IPS-18a (cell line): ENCODE measurements around the gene DOCK9.

Experiments
- H3K27ac ChIP-seq: one replicate; pipeline ENCODE4 v1.5.1; 2013; ENCODE audit warnings: low read length
- H3K27me3 ChIP-seq: one replicate; pipeline ENCODE4 v1.6.1; 2013; ENCODE audit warnings: mild to moderate bottlenecking, low read length; ENCODE audit not compliant: control insufficient read depth, insufficient read depth
- H3K36me3 ChIP-seq: one replicate; pipeline ENCODE4 v1.6.1; 2013; ENCODE audit warnings: low read depth, low read length; ENCODE audit not compliant: control insufficient read depth
- H3K4me1 ChIP-seq: one replicate; pipeline ENCODE4 v1.6.1; 2013; ENCODE audit warnings: low read depth, low read length; ENCODE audit not compliant: control insufficient read depth
- H3K4me3 ChIP-seq: one replicate; pipeline ENCODE4 v1.5.1; 2013; ENCODE audit warnings: low read length
- H3K9ac ChIP-seq: one replicate; pipeline ENCODE4 v1.6.1; 2013; ENCODE audit warnings: mild to moderate bottlenecking, low read length, moderate library complexity
- H3K9me3 ChIP-seq: one replicate; pipeline ENCODE4 v1.6.1; 2013; ENCODE audit warnings: low read depth, low read length; ENCODE audit not compliant: control insufficient read depth

The DOCK9 gene

DNA sequence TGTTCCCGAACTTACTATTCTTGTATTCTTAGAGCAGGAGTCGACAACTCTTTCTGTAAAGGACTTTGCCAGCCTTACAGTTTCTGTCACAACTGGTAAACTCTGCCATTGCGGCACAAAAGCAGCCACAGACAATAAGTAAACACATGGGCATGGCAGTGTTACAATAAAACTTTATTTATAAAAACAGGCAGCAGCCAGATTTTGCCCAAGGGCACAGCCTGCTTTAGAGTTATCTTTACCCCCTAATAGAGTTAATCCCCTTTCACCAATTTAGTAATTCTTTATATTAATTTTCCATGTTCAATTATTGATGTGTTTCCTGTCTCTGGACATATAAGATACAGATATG is 19.4 kb downstream of the DOCK9 start:
- Histone ChIP-seq H3K27me3 (no peaks in the 10 kb centered on the region), H3K9me3 (no peaks in the 10 kb centered on the region), H3K9ac (no peak overlapping the region), H3K4me1 (peaks cover 9% of the 10 kb centered on the region), H3K4me3 (no peak overlapping the region), H3K27ac (no peak overlapping the region), H3K36me3 (no peaks in the 10 kb centered on the region)

DNA sequence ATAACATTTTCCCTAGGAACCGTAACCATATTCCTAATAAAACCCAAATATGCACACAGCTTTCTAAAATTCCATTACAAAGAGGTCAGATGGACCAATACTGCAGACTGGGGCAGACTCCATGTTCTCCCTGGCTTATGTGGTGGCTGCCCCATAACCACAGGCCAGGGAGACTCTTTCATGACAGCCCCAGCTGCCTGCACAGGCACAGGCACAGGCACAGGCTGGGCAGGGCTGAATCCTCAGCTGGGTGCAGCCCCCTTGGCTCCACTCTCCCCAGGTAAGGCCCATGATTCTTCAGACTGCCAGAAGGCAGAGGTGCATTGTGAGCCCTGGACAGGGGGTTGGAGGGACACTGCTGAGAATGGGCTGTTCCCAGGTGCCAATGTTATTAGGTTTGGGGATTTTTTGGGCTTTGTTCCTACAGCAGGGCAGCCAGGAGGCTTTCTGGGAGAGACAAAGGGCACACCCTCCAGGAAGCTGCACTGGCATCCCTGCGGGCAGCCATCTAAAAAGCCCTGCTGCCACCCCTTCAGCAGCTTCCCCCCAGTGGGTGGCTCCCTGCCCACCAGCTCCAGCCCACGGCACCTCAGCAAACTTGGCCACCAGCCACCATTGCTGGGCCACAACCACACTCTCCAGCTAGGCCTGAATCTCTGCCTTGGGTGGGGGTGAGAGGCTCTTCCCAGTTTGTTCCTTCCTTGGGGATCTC is 20.0 kb downstream of the DOCK9 start:
- H3K27ac ChIP-seq: no peak overlapping the region

GRCh38 chr13:98955336-98955735 is 22.5 kb downstream of the DOCK9 start:
- H3K9ac ChIP-seq: no peak overlapping the region
- no peak overlapping the region for H3K4me3 ChIP-seq
- peaks cover 9% of the 10 kb centered on the region for H3K4me1 ChIP-seq
- H3K27ac ChIP-seq: no peak overlapping the region
- H3K9me3 ChIP-seq: no peaks in the 10 kb centered on the region
- H3K27me3 ChIP-seq: no peaks in the 10 kb centered on the region
- H3K36me3 ChIP-seq: no peaks in the 10 kb centered on the region

More for the DNA sequence above, 20.0 kb downstream of the DOCK9 start:
- H3K36me3 ChIP-seq: no peaks in the 10 kb centered on the region
- peaks cover 9% of the 10 kb centered on the region for H3K4me1 ChIP-seq
- no peaks in the 10 kb centered on the region for H3K9me3 ChIP-seq
- H3K27me3 ChIP-seq: no peaks in the 10 kb centered on the region
- no peak overlapping the region for H3K9ac ChIP-seq
- H3K4me3 ChIP-seq: no peak overlapping the region

- Histone ChIP-seq H3K27me3 (no peaks in the 10 kb centered on the region), H3K27ac (no peak overlapping the region), H3K4me3 (no peak overlapping the region), H3K9ac (no peak overlapping the region), H3K9me3 (no peaks in the 10 kb centered on the region), H3K4me1 (peaks cover 9% of the 10 kb centered on the region), H3K36me3 (no peaks in the 10 kb centered on the region)
Observed at GRCh38 chr13:98954313-98954712, 23.6 kb downstream of the DOCK9 start.

DNA sequence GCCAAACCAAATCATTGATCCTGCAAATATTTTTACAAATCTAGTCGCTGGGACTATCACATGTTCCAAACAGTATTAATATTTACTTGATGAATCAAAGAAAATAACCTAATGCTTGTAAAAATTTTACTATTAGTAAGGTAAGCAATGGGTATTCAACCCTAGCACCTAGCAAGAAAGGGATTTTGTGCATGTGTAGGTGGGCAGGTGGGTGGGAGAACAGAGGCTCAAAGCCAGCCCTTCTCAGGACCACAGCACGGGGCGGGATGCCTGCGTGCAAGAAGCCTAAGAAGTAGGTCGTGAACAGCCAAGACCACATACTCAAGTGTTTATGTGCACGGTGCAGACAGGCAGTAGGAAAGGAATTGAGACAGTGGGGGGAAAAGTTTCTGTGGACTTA is 26.6 kb downstream of the DOCK9 start:
- Histone ChIP-seq H3K9me3 (no peaks in the 10 kb centered on the region), H3K9ac (no peak overlapping the region), H3K4me3 (no peak overlapping the region), H3K36me3 (no peaks in the 10 kb centered on the region), H3K4me1 (peaks cover 9% of the 10 kb centered on the region), H3K27me3 (no peaks in the 10 kb centered on the region), H3K27ac (no peak overlapping the region)

GRCh38 chr13:98950705-98951104 is 27.2 kb downstream of the DOCK9 start:
- H3K4me3 ChIP-seq: no peak overlapping the region

GRCh38 chr13:98947925-98948324 is 29.9 kb downstream of the DOCK9 start:
- H3K9me3 ChIP-seq: no peaks in the 10 kb centered on the region
- no peaks in the 10 kb centered on the region for H3K27me3 ChIP-seq
- H3K36me3 ChIP-seq: no peaks in the 10 kb centered on the region
- no peak overlapping the region for H3K4me3 ChIP-seq
- H3K9ac ChIP-seq: no peak overlapping the region
- no peaks in the 10 kb centered on the region for H3K4me1 ChIP-seq
- no peak overlapping the region for H3K27ac ChIP-seq

More at GRCh38 chr13:98950705-98951104, 27.2 kb downstream of the DOCK9 start:
- Histone ChIP-seq H3K4me1 (peaks cover 9% of the 10 kb centered on the region), H3K36me3 (no peaks in the 10 kb centered on the region), H3K27me3 (no peaks in the 10 kb centered on the region), H3K9me3 (no peaks in the 10 kb centered on the region), H3K9ac (no peak overlapping the region), H3K27ac (no peak overlapping the region)

DNA sequence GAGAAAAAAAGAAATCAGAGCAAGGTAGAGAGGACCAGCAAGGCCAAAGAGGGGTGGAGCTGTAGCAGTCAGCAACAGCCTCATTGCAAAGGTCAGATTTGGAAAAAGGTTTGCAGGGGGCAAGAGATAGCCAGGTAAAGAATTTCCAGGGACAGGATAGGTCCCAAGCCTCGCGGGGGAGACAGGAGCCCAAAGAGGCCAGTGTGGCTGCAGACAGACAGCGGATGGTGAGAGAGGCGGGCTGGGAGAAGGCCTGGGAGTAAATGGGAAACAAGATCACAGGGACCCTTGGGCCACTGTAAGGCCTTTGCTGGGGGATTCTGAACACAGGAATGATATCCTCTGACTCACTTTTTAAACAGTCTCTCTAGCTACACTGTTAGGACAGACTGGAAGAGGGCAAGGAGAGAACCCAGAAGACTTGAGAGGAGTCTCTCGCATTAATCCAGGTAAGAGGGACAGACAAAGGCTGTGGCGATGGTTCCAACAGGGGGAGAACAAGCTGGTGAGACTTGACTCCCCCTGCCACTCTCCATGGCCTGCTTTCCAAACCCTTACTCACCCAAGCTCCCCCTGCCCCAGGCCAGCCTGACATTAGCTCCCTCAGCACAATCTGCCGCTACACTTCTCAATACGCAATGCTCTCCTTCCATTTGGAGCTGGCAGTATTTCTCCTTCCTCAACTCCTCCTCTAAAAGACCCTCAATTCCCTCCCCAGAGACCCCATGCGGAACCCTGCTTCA is 31.8 kb downstream of the DOCK9 start:
- Histone ChIP-seq H3K4me1 (no peaks in the 10 kb centered on the region), H3K36me3 (no peaks in the 10 kb centered on the region), H3K9me3 (no peaks in the 10 kb centered on the region), H3K27me3 (no peaks in the 10 kb centered on the region), H3K9ac (no peak overlapping the region), H3K27ac (no peak overlapping the region), H3K4me3 (no peak overlapping the region)

DNA sequence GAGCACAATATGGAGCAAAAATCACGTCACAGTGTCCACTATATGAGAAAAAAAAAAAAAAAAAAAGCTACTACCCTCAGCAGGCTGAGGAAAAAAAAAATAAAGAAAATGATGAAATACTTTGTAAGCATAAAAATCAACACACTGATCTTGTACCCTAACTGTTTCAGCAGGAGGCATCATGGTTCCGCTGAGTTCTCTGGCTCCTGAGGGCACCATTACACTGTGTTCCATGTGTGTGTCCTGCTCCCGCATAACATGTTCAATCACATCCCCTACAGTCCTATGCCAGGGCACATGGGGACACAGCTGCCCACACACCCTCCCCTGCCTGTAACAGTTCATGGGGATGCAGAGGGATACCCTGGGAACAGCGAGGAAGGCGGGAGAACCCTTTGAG is 33.5 kb downstream of the DOCK9 start:
- Histone ChIP-seq H3K4me3 (no peak overlapping the region), H3K4me1 (peaks cover 5% of the 10 kb centered on the region), H3K36me3 (no peaks in the 10 kb centered on the region), H3K27me3 (no peaks in the 10 kb centered on the region), H3K27ac (no peak overlapping the region), H3K9ac (no peak overlapping the region), H3K9me3 (no peaks in the 10 kb centered on the region)

DNA sequence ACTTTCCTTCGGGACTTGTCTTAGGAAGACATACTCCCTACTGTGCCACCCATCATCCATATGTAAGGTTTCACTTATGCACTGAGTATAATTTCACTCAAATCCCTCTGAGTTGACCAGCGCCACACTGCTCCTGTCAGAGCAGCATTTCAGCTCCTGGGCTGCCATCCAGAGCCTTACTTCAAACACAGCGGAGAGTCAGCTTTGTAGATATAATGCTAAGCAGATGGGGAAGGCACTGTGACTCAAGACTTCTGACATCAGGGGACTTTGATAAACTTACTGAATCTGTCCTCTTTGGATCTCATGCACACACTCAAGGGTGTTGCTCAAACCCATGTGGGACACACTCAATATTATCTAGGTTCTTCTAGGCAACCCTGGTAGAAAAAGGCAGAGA is 34.9 kb downstream of the DOCK9 start:
- no peak overlapping the region for H3K4me3 ChIP-seq
- no peak overlapping the region for H3K27ac ChIP-seq
- no peak overlapping the region for H3K9ac ChIP-seq
- no peaks in the 10 kb centered on the region for H3K36me3 ChIP-seq
- H3K4me1 ChIP-seq: peaks cover 16% of the 10 kb centered on the region
- no peaks in the 10 kb centered on the region for H3K27me3 ChIP-seq
- no peaks in the 10 kb centered on the region for H3K9me3 ChIP-seq

GRCh38 chr13:98942485-98942884 is 35.4 kb downstream of the DOCK9 start:
- Histone ChIP-seq H3K4me1 (peaks cover 22% of the 10 kb centered on the region), H3K4me3 (no peak overlapping the region), H3K27ac (no peak overlapping the region), H3K9me3 (no peaks in the 10 kb centered on the region), H3K36me3 (no peaks in the 10 kb centered on the region), H3K9ac (no peak overlapping the region), H3K27me3 (no peaks in the 10 kb centered on the region)

GRCh38 chr13:98941536-98941935 is 36.3 kb downstream of the DOCK9 start:
- H3K4me3 ChIP-seq: no peak overlapping the region
- H3K4me1 ChIP-seq: peaks cover 29% of the 10 kb centered on the region
- H3K9ac ChIP-seq: no peak overlapping the region
- no peaks in the 10 kb centered on the region for H3K9me3 ChIP-seq
- no peaks in the 10 kb centered on the region for H3K36me3 ChIP-seq
- H3K27ac ChIP-seq: no peak overlapping the region
- no peaks in the 10 kb centered on the region for H3K27me3 ChIP-seq
